GM21717 (cell line): ENCODE results near the gene C3AR1.

Experiments used
- ATAC-seq: cut with Tn5 transposase; IDR thresholded peaks from one replicate; pipeline ENCODE4 v1.9.1; 2021; ENCODE audit warnings: mild to moderate bottlenecking, moderate library complexity; ENCODE audit not compliant: unreplicated experiment

C3AR1 gene

DNA sequence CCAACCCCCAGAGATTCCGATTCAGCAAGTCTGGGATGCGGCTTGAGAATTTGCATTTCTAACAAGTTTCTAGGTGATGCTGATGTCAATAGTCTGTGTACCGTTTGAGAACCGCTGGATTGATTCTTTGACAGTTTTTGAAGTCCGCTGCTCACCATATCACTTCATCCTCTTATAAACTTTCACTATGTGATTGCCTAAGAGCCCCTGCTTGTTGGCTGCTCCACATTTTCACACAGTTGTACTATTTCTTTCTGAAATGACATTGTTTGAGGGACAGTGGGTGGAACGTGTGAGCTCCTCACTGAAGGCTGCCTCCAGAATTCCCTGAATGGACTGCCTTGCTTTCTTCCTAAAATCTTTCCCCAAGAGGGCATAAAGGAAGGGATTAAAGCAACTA lies 7.7 kb downstream of the C3AR1 start:
- no peak for ATAC-seq

DNA sequence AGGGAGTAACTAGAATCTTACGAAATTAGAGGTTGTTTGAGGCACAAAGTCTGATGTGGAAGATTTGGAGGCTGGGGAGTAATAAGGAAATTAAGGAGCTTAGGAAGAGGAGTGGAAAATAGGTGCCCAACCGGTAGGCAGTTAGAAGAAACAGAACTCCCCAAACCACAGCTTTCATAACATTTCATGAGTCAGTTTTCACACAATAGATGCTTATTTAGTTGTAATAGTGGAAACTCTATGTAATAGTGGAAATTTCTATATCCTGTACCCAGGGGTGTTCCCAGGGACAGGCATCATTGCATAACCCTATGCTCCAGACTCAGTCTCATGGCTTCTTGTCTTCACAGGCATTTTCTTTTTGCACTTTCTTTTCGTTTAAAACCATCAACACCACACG lies 8.3 kb downstream of the C3AR1 start:
- ATAC-seq = no peak

DNA sequence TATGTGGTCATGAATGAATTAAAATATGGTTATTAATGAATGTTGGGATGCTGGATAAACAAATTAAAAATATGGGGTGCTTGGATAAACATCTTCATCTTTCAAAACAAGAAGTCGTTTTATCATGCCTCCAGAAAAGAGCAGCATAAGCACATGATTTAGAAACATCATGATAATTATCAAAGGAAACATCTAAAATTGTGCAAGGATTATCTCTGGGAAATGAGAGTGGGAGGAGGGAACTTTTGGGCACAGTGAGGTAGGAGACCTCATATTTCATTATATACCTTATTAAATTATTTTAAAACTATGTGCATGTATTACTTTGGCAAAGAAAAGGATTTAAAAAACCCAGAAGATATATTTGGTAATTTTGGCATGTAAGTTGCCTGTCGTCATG lies 8.9 kb downstream of the C3AR1 start:
- no peak for ATAC-seq

DNA sequence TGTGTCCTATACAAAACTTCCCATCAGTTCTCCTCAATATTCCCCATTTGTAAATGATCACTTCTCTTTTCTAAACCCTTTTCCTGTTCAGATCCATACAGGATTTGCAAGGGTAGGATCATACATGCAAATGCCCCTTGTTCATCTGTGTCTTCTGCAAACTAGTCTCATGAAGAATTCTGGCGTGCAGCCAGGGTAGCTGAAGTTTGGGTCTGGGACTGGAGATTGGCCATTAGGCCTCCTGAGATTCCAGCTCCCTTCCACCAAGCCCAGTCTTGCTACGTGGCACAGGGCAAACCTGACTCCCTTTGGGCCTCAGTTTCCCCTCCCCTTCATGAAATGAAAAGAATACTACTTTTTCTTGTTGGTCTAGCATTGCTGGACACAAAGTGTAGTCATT lies 11.3 kb downstream of the C3AR1 start:
- no peak for ATAC-seq

DNA sequence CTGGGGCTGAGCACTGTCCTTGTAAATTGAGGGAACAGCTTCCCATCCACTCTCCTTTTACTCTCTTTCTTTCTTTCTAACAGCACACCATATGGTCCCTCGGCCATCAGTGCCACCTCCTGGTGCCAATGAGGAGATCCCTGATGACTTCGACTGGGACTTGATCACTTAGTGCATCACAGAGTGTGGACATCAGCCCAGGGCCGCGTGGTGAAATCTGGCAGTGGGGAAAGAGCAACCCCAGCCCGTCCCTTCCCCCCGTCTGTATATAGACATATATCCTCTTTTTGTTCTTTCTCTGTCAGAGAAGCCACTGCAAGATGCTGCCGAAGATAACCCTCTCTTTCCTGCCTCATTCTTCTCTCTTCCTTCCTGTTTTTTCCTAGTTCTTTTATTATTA lies 13.5 kb downstream of the C3AR1 start:
- ATAC-seq = no peak

DNA sequence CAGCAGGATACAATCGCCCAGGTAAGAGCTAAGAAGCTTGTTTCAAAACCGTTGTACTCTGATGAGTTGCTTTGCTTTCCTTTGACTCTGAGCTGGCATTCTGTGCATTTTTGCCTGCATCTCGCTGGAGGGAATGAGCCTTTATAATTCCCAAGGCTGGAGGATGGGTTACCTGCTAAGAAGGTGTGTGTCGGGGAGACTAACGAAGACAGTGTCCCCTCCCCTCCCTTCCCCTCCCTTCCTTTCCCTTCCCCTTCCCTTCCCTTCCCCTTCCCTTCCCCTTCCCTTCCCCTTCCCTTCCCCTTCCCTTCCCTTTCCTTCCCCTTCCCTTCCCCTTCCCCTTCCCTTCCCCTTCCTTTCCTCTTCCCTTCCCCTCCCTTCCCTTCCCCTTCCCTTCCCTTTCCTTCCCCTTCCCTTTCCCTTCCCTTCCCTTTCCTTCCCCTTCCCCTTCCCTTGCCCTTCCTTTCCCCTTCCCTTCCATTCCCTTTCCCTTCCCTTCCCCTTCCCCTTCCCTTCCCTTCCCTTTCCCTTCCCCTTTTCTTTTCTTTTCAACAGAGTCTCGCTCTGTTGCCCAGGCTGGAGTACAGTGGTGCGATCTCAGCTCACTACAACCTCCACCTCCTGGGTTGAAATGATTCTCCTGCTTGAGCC lies 15.4 kb downstream of the C3AR1 start:
- ATAC-seq = no peak

DNA sequence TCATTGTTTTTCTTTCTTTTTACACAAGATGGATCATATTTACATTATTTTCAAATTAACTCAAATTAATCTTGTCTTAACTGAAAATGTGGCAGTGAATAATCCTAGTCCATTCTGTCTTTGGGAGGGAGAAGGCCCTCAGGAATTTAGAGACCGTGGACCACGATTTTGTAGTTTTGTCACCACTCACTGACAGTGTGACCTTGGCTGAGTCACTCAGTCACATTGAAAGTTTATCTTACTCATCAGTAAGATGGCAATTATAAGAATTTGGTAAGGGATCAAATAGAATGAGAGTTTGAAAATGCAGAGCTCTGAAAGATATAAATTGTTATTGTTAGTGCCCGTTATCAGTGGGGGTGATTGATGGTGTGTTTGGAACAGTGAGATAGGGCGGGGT lies 17.3 kb downstream of the C3AR1 start:
- no peak for ATAC-seq

DNA sequence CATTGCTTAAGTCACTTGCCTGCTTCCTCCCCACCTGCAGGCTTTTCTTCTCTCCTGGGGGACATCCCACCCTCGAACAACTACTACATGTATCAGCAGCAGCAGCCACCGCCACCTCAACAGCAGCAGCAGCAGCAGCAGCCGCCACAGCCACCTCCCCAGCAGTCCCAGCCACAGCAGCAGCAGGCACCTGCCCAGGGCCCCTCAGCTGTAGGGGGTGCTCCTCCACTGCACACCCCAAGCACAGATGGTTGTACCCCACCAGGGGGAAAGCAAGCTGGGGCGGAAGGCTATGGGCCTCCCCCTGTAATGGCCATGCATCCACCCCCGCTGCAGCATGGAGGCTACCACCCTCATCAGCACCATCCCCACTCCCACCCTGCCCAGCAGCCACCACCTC lies 18.3 kb downstream of the C3AR1 start:
- ATAC-seq = no peak

DNA sequence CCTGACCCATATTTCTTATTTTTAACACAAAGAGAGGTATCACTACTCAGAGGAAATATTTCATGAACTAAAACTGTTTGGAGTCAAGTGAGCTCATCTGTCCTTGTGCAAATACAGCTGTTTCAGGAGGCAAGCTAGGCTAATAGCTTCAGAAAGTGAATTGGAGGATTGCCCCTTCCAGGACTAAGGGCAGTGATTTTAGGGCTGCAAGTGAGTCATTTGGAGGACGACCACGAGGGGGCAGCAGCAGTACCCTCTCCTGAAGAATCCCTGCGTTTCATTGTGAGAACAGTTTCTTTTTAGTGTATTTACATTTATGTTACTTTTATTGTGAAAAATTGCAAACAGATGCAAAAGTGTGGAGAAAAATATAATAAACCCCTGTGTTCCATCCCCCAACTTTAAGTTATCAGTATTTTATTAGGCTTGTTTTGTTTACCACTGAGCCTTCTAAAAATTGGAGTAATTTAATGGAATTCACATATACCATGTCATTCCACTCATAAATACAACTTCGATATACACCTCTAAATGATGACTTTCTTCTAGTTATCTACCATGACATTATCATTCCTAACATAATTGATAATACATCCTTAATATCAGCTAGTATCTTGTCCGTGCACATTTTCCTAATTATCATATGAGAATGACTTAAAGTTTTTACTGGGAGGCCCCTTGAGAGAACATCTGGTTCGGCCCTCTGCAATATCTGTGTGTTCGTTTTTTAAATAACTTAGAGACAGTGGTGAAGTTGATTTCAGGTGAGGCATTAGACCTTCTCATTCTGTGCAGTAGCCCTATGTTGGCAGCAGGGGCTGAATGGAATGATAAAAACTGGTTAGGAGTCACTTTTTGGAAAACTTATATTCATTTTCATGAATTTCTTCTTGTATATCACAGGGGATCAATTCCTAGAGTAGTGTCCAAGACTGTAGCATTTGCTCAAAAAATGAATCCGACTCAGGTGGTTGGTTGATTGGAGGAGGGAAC lies 19.9 kb downstream of the C3AR1 start:
- peak; percentile 54 for ATAC-seq

DNA sequence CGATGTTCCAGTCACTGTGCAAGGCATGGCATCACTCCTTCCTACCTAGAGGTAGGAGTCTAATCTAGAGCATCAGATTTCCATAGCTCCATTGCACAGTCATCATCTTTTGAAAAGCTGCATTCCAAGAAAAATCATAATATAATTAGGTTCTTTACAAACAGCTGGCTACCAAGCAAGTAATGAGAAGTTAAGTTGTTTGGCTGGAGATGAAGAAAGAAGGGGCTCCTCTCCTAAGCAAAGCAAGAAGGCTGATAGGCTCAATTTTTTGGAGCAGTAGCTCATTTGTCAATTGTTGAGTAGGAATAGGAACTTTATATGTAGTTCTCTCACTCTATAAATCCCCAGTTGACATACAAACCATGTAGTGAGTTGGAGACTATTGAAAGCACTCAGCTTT lies 25.4 kb downstream of the C3AR1 start:
- no peak for ATAC-seq

DNA sequence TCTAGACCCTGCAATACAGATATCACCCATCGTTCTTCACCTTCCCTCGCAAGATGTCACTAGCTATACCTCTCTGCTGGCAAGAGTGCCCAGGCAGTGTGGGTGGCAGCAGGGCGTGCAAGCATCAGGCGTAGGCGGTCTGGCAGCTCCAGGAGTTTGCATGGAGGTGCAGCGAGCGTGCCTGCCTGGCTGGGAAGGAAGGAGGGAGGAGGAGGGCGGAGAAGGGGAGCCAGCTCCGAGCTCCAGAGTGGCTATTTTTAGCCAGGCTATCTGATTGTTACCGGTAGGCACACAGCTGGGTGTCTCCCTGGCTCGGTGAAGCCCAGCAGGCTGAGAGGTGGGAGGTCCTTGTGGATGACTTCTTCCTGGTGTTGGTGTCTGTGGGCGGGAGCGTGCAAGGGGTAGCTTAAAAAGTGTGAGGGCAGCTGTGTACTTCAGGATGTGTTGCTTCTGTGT lies 27.5 kb downstream of the C3AR1 start:
- no peak for ATAC-seq

DNA sequence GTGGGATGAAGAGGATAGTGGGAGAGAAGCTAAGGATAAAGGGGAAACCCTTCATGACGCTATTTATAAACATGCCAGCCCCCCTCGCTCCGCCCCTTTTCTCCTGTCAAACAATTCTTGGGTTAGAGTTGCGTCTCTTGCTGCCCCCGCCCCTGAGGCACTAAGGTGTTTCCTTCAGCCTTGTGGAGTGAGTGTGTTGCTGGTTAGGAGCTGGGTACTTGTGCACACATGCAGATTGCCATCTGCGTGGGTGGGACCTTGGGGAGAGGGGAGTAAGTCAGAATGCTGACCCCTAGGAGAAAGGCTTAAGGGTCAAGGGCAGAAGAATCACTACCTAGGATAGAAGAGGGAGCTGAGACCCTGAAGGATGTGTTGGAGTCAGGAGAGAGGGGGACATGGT lies 28.2 kb downstream of the C3AR1 start:
- no peak for ATAC-seq

DNA sequence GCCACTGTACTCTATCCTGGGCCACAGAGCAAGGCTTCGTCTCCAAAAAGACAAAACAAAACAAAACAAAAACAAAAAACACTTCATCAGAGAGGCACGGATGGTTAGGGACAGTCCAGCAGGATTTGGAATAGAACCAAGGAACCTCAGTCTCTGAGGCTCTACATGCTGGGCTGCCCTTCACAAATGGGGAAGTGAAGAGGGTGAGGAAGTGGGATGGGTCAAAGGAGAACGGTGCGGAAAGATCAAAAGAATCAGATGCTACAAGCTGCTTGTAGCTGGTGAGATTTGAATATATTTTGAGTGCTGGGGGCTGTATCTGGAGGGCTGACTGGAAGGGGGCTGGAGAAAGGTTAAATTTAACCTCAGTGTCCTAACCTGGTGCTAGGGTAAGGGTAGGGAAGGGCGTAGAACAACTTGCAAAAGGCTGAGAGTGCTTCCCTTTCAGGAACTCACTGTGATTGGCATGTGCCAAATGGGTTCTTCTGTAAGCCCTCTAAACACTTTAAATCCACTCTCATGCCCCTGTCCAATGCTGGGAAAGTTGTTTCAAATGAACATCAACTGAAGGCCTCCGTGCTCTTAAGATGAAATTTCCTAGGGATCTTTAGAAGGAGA lies 29.0 kb downstream of the C3AR1 start:
- ATAC-seq = no peak

DNA sequence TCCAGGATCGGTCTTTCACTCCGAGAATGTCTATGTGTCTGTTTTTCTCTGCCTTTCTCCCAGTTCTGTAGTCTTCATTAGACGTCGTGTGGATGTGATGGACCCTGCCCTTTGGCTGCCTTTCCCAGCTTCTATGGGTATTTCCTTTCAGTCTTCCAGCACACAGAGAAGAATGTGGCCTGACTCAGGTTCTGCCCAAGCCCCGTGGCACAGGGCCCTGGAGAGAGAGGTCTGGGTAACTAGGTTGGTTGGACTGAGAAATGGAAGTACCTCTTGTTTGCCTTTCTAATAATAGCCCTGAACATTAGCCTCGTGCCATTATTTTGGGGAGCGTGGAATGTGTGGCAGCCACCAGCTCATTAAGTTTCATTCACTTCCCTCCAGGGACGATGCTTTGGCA lies 29.8 kb downstream of the C3AR1 start:
- ATAC-seq = no peak

DNA sequence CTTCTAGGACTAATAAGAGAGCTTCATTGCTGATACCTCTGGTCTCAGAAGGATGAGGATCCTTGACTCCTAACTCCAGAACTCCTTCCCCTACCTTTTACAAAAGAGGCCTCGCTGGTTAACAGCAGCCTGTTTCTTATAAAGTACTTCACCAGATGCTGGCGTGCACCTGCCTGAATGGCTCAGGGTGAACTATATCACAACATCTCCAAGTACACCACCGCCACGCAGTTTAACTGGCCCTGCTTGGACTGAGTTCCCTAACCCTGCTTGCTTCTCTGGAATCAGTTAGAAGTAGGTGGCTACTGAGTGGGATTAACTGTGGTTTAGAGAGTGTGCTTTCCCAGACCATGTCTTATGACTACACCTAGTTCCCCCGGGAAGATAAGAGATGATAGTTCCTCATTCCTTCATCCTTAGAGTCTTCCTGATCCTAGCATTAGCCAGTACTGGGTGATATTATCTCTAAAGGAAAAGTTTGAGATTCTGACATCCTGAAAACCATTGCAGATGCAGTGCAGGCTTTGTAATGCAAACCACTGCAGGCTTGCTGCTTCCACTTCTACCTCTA lies 30.6 kb downstream of the C3AR1 start:
- ATAC-seq = no peak

DNA sequence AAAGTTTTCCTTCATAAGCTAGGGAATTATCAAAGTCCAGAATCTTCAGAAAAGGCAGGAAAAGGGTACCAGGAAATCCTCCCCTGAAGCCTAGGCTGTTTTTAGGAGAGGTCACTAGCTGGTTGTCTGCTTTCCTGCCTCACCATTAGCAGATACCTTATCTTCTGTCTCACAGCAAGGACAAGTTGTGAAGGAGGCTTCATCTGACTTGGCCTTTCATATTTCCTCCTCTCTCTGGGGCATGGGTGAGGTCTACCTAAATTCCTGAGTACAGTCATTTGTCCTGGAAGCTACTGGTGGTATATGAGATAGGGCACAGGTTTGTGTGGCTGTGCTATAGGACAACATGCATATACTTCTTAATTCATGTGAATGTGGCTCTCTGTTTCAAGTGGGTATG lies 31.4 kb downstream of the C3AR1 start:
- ATAC-seq = no peak

DNA sequence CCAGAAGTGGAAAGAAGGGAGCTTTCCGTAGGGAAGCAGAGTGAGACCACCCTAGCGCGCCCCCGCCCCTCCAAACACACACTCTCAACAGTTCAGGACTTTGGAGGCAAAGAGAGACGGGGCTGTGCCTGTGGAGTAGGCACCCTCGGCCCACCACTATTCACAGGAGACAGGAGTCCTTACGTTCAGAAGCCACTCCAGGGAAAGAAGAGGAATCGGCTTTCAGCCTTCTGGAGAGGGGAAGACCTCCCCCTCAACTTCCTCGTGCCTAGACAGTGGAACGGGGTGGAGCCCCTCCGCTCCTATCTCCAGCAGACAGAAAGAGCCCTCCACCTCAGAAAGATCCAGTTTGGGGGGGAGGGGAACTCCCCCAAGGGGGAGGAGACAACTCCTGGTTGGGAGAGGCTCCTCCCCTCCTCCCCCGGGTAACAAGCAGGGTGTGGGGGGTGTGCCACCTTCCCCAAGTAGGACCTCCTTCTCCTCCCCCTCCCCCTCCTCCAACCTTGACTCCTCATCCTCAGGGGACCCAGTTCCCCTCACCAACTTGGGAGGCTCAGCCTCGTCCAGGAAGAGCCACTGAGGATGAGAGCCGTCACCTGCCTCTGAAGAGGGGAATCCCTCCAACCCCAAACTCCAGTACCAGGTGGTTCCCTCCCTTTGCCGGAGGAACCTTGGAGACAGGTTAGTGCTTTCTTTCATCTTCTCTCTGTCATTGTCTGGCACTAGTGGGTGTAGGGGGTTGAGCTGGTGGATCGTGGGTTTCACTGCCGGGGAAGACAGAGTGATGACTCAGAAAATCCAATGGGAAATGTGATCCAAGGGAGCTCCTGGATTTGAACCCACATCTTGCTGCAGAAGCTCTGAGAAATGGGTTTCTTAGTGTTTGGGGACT lies 32.8 kb downstream of the C3AR1 start:
- ATAC-seq = peak; percentile 42

DNA sequence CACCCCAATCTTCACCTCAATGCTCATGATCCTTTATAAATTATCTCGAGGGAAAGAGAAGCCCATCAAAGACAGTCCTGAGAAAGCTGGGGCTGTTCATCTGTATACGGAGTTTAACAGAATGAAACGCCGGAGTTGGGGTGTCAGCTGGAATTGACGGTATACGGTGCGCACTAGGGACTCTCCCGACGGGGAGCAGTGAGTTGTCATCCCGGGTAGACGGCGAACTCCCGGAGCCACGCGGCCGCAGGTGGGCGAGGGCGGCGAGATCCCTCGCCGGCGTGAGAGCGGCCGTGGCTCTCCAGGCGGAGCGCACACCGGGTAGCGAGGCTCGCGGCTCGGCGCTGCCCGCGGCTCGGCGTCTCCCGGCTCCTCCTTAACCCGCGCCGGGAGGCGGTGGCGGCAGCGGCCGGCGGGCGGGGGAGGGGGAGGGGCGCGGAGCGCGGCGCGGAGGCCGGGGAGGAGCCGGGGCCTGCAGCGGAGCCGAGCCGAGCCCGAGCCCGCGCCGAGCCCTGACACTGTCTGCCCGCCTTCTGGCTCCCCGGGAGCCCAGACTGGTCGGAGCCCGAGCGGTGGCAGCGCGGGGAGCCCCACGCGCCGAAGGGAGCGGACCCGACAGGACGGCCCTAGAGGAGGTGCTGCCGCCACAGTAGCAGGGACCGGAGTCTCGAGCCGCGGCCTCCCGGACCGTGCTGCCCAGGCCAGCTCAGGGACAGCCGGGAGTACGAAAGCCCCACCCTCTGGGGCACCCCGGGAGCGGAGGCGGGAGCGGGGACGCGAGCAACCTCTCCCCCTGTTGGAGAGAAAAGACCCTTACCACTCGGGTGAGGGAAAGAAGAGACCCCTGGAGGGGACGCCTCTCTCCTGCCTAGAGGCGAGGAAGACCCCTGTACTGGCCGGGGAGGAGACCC lies 33.7 kb downstream of the C3AR1 start, which contains the start of gene FOXJ2:
Gene FOXJ2 (plus strand): TSS at position 475 of the 911 bp plus-strand sequence. CDS start 7,117 bp downstream, outside the sequence.
- ATAC-seq = peak; percentile 66

DNA sequence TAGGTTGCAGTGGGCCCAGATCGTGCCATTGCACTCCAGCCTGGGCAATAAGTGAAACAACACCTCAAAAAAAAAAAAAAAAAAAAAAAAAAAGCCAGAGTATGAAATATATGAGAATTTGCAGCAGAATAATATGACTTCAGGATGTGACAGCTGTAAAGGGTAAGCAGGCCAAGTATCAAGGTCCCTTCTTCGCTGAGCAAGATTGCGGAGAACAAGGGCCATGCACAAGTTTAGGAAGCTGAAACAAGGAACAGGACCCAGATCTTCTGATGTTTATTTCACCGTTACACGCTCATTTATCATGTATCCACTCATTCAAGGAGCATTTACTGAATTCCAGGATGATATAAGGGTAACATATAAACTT lies 34.3 kb downstream of the C3AR1 start:
- no peak for ATAC-seq
